Stimulated activated naive CD4-positive, alpha-beta T cell (primary cell): Measurements from ENCODE around the gene EP400.

Experiments used
- DNase-seq, 6 experiments: peaks; one replicate each; lab custom pipeline; 2025; lab: John Stamatoyannopoulos, UW

Gene EP400

GRCh38 chr12:132121283-132121682, 171.5 kb downstream of the EP400 start:
- DNase-seq, result no peak

GRCh38 chr12:132123970-132124765, 174.4 kb downstream of the EP400 start:
- DNase-seq, result no peak

- DNase-seq, result no peak
These were observed 175.2 kb downstream of the EP400 start for GRCh38 chr12:132124766-132125425.

GRCh38 chr12:132125736-132126135, 176.0 kb downstream of the EP400 start:
- no peak for DNase-seq

GRCh38 chr12:132127041-132127440, 177.3 kb downstream of the EP400 start:
- DNase-seq, result no peak

- no peak for DNase-seq
These were observed 179.3 kb downstream of the EP400 start for GRCh38 chr12:132129007-132129406.

GRCh38 chr12:132130690-132131089, 180.9 kb downstream of the EP400 start:
- no peak for DNase-seq
